ENCODE measurements around the gene EXO5.

DNA sequence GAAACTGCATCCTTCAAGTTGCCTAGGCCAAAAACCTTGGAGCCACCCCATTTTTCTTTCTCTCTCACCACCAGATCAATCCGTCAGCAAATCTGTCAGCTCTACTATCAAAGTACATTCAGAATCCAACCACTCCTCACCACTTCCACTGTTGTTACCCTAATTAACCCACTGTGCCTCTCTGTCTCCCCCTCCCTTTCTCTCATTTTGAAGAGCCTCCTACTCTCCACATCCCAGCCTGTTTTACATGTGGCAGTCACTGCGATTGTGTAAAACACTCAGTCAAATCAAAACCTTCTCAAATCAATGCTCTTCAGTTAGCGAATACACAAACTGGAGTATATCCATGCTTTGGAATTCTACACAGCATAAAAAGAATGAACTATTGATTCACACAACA lies 55.9 kb downstream of the EXO5 start:
- no peak for TF ChIP-seq EZH2 (IDR thresholded peaks at IDR 0.05; ENCODE audit: borderline replicate concordance, insufficient read depth, low read length, poor library complexity, severe bottlenecking)
- no peak for TF ChIP-seq EP300 (conservative IDR thresholded peaks at IDR 0.05; ENCODE audit: poor library complexity, severe bottlenecking)
- TF ChIP-seq, protein P1, sequence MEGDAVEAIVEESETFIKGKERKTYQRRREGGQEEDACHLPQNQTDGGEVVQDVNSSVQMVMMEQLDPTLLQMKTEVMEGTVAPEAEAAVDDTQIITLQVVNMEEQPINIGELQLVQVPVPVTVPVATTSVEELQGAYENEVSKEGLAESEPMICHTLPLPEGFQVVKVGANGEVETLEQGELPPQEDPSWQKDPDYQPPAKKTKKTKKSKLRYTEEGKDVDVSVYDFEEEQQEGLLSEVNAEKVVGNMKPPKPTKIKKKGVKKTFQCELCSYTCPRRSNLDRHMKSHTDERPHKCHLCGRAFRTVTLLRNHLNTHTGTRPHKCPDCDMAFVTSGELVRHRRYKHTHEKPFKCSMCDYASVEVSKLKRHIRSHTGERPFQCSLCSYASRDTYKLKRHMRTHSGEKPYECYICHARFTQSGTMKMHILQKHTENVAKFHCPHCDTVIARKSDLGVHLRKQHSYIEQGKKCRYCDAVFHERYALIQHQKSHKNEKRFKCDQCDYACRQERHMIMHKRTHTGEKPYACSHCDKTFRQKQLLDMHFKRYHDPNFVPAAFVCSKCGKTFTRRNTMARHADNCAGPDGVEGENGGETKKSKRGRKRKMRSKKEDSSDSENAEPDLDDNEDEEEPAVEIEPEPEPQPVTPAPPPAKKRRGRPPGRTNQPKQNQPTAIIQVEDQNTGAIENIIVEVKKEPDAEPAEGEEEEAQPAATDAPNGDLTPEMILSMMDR (IDR thresholded peaks at IDR 0.05; ENCODE audit: poor library complexity, severe bottlenecking), result no peak
- TF ChIP-seq POLR2AphosphoS5 (IDR thresholded peaks at IDR 0.05), result no peak

Data from neural cell (in vitro differentiated cells).